ENCODE measurements around the gene PLCL2. TPM values are rescaled to one million over a fixed set of nuclear protein-coding genes. Genes with fewer than 3 reads are reported as not detected.

PLCL2 gene
- total and polyA plus RNA-seq, 8 donors = 1.8 to 12.1 (median 7.4) TPM

- no peak for FAIRE-seq
- no peaks in the 10 kb centered on the region for H3K36me3 ChIP-seq
- intact Hi-C loops (cut with DNase I) = no loop called here
- WGBS, 2 donors = 68 to 73% methylated on average over 2 of the region's 2 CpGs
- no peak overlapping the region for H3K27ac ChIP-seq
- peak in 1 of 4 donors; percentile 29 for ATAC-seq
- H3K27me3 ChIP-seq = no peaks in the 10 kb centered on the region
- no peaks in the 10 kb centered on the region for H3K4me1 ChIP-seq
- no peaks in the 10 kb centered on the region for H3K9me3 ChIP-seq
- H3K4me3 ChIP-seq = no peak overlapping the region
- TF ChIP-seq CTCF (IDR thresholded peaks at IDR 0.05) = no peak
- DNase-seq = no peak
These were observed 7.2 kb upstream of the PLCL2 start for GRCh38 chr3:16877505-16877904.

GRCh38 chr3:16877911-16878310 is 6.8 kb upstream of the PLCL2 start:
- FAIRE-seq = no peak

GRCh38 chr3:16881896-16882630 is 2.7 kb upstream of the PLCL2 start:
- H3K4me3 ChIP-seq = no peak overlapping the region
- no peak for TF ChIP-seq CTCF (IDR thresholded peaks at IDR 0.05)
- H3K27me3 ChIP-seq = no peaks in the 10 kb centered on the region
- no peak for FAIRE-seq
- intact Hi-C loops (cut with DNase I) = loop anchor here in 2 of 3 donors (5.0 to 10.0 kb wide), 2 partner anchors 150 to 153 kb away; no protein-coding TSS in a partner anchor
- ATAC-seq = no peak
- no peaks in the 10 kb centered on the region for H3K9me3 ChIP-seq
- H3K27ac ChIP-seq = no peak overlapping the region
- H3K4me1 ChIP-seq = peaks cover 2 to 8% (median 6%) of the 10 kb centered on the region in 3 donors
- no peak for DNase-seq
- no peaks in the 10 kb centered on the region for H3K36me3 ChIP-seq
- 69% methylated on average over 6 of the region's 6 CpGs for WGBS, 2 donors

More at GRCh38 chr3:16877911-16878310, 6.8 kb upstream of the PLCL2 start:
- no peak overlapping the region for H3K27ac ChIP-seq
- no peak overlapping the region for H3K4me3 ChIP-seq
- no peaks in the 10 kb centered on the region for H3K36me3 ChIP-seq
- H3K27me3 ChIP-seq = no peaks in the 10 kb centered on the region
- no peak for TF ChIP-seq CTCF (IDR thresholded peaks at IDR 0.05)
- DNase-seq = no peak
- no peak for ATAC-seq
- intact Hi-C loops (cut with DNase I) = no loop called here
- H3K9me3 ChIP-seq = no peaks in the 10 kb centered on the region
- WGBS, 2 donors = 94 to 96% methylated on average over 1 of the region's 1 CpG
- no peaks in the 10 kb centered on the region for H3K4me1 ChIP-seq

- 92 to 93% methylated on average over 23 of the region's 23 CpGs for WGBS, 2 donors
- no peak for FAIRE-seq
- no peak for TF ChIP-seq CTCF (IDR thresholded peaks at IDR 0.05)
- no peak overlapping the region for H3K4me3 ChIP-seq
- intact Hi-C loops (cut with DNase I) = loop anchor here in 2 of 3 donors (5.0 to 10.0 kb wide), 2 partner anchors 149 to 152 kb away; no protein-coding TSS in a partner anchor
- H3K27ac ChIP-seq = no peak overlapping the region
- DNase-seq = peak in 1 of 6 donors; percentile 46
- H3K36me3 ChIP-seq = no peaks in the 10 kb centered on the region
- peaks cover 8 to 14% (median 12%) of the 10 kb centered on the region in 3 donors for H3K4me1 ChIP-seq
- H3K27me3 ChIP-seq = no peaks in the 10 kb centered on the region
- no peak for ATAC-seq
- no peaks in the 10 kb centered on the region for H3K9me3 ChIP-seq
These were observed 1.6 kb upstream of the PLCL2 start for GRCh38 chr3:16883057-16883722.
